Mucosa of descending colon (tissue), 3 donors: ENCODE measurements around the gene QSOX1. TPM values are rescaled to one million over a fixed set of nuclear protein-coding genes. Genes with fewer than 3 reads are reported as not detected.

Source experiments
- ATAC-seq: fragments of 200-7000 bp; cut with Tn5 transposase; one replicate; pipeline ENCODE4 v1.9.1; 2020; ENCODE audit warnings: mild to moderate bottlenecking, moderate library complexity
- DNase-seq, 3 donors: peaks; one replicate each; pipeline ENCODE4 v3.0.0-alpha.2; 2020
- H3K36me3 ChIP-seq: fragments of 200-600 bp; one replicate; pipeline ENCODE4 v1.8.0; 2021; ENCODE audit warnings: low read depth, mild to moderate bottlenecking
- H3K4me1 ChIP-seq: fragments of 200-600 bp; one replicate; pipeline ENCODE4 v1.8.0; 2021; ENCODE audit warnings: low read depth, mild to moderate bottlenecking
- H3K4me3 ChIP-seq: fragments of 200-600 bp; one replicate; pipeline ENCODE4 v1.8.0; 2021; ENCODE audit warnings: mild to moderate bottlenecking
- H3K9me3 ChIP-seq: fragments of 200-600 bp; one replicate; pipeline ENCODE4 v1.8.0; 2021; ENCODE audit warnings: mild to moderate bottlenecking
- intact Hi-C, 2 donors: fragments of 100-400 bp; cut with DNase I in 1 of 2; cut with micrococcal nuclease in 1 of 2; formaldehyde crosslinking; loops; one replicate each; pipeline versions ENCODE4 v1.11.0 to v1.11.1; 2022; cut with DNase I, micrococcal nuclease
- total RNA-seq, 3 donors: library from RNA; stranded (reverse); fragmentation: NEBNext Ultra II Directional in 2 of 3; extraction: Animal tissue kit (Norgen Biotek cat#: 25700) in 2 of 3; gene quantifications; one replicate each; pipeline versions ENCODE4 v1.2.1 to v1.2.4, GENCODE V29; 2021 to 2023
- TF ChIP-seq, protein P1 (sequence below): fragments of 200-600 bp; IDR thresholded peaks from one replicate; pipeline ENCODE4 v1.8.0; 2022; ENCODE audit warnings: antibody characterized with exemption, mild to moderate bottlenecking
- donor health status: DM: no; HTN: no; CAD: no; lungs with moderate emphysema.
- donor health status: DM: no; HTN: no; CAD: no.
- donor health status: DM: no; HTN: yes; CAD: no.

Gene QSOX1
- total RNA-seq, 3 donors from 2014 or later, result 96.4 to 260 (median 185) TPM

- TF ChIP-seq, protein P1, sequence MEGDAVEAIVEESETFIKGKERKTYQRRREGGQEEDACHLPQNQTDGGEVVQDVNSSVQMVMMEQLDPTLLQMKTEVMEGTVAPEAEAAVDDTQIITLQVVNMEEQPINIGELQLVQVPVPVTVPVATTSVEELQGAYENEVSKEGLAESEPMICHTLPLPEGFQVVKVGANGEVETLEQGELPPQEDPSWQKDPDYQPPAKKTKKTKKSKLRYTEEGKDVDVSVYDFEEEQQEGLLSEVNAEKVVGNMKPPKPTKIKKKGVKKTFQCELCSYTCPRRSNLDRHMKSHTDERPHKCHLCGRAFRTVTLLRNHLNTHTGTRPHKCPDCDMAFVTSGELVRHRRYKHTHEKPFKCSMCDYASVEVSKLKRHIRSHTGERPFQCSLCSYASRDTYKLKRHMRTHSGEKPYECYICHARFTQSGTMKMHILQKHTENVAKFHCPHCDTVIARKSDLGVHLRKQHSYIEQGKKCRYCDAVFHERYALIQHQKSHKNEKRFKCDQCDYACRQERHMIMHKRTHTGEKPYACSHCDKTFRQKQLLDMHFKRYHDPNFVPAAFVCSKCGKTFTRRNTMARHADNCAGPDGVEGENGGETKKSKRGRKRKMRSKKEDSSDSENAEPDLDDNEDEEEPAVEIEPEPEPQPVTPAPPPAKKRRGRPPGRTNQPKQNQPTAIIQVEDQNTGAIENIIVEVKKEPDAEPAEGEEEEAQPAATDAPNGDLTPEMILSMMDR, result no peak
- H3K4me3 ChIP-seq, result no peak overlapping the region
- no peaks in the 10 kb centered on the region for H3K9me3 ChIP-seq
- no peak for ATAC-seq
- no peak for DNase-seq
- intact Hi-C loops, result no loop called here
- H3K36me3 ChIP-seq, result no peaks in the 10 kb centered on the region
- peaks cover 11% of the 10 kb centered on the region for H3K4me1 ChIP-seq
These were observed 3.2 kb upstream of the QSOX1 start for GRCh38 chr1:180151508-180151907.

GRCh38 chr1:180152588-180152987, 2.1 kb upstream of the QSOX1 start:
- Histone ChIP-seq H3K36me3 (no peaks in the 10 kb centered on the region), H3K4me3 (no peak overlapping the region), H3K9me3 (no peaks in the 10 kb centered on the region), H3K4me1 (peaks cover 22% of the 10 kb centered on the region)
- ATAC-seq (no peak), DNase-seq (no peak)
- TF ChIP-seq, protein P1, result no peak
- intact Hi-C loops, result no loop called here

GRCh38 chr1:180153032-180153431, 1.6 kb upstream of the QSOX1 start:
- H3K9me3 ChIP-seq, result no peaks in the 10 kb centered on the region
- H3K4me3 ChIP-seq, result no peak overlapping the region
- intact Hi-C loops, result no loop called here
- TF ChIP-seq, protein P1, result no peak
- H3K4me1 ChIP-seq, result peaks cover 26% of the 10 kb centered on the region
- DNase-seq (no peak), ATAC-seq (no peak)
- H3K36me3 ChIP-seq, result no peaks in the 10 kb centered on the region

DNA sequence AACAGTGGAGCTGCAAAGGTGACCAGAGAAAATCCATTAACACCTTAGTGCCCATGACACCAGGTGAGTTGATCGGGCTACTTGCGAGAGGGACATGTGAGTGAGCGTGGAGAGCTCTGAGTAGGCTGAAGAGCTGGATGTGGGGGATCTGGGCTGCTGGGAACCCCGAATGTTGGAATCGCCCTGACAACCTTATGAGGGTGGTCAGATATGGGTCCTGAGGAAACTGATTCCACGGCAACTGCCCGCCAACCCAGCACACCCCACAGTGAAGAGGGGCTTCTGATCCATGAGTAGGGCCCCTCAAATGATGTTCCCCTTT, 705 bp upstream of the QSOX1 start:
- Histone ChIP-seq H3K36me3 (no peaks in the 10 kb centered on the region), H3K4me1 (peaks cover 36% of the 10 kb centered on the region), H3K9me3 (no peaks in the 10 kb centered on the region), H3K4me3 (peak overlapping the region; percentile 69)
- ATAC-seq (no peak), DNase-seq (peak in 1 of 3 donors; percentile 23)
- intact Hi-C loops, result no loop called here
- TF ChIP-seq, protein P1, result no peak

DNA sequence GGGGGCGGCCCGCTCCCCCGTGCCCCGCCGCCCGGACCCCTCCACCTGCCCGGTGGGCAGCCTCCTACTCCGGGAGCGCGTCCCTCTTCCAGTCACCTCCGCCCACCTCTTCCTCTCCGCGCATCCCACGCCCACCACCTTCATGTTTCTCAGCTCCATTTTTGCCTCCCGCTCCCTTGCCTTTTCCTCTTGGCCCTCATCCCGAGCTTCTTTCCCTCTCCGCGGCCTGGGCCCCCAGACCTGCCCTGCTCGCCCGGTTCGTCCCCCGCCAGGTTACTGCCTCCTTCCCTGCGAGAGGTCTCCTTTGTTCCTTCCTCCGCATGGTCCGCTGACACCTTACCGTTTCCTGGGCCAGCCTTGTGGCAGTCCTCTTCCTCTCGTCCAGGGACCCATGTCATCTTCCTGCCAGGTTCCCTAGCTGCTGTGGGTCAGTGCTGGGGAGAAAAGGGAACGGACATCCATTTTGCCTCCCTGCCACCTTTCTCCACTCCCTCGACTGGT, 563 bp downstream of the QSOX1 start:
- ATAC-seq (peak; percentile 17), DNase-seq (peak in 2 of 3 donors; percentile 33 to 68)
- H3K9me3 ChIP-seq, result no peaks in the 10 kb centered on the region
- peaks cover 45% of the 10 kb centered on the region for H3K4me1 ChIP-seq
- H3K4me3 ChIP-seq, result peak overlapping the region; percentile 69
- intact Hi-C loops, result no loop called here
- TF ChIP-seq, protein P1, result no peak
- H3K36me3 ChIP-seq, result no peaks in the 10 kb centered on the region

GRCh38 chr1:180156201-180156600, 1.5 kb downstream of the QSOX1 start:
- Histone ChIP-seq H3K9me3 (no peaks in the 10 kb centered on the region), H3K4me1 (peaks cover 45% of the 10 kb centered on the region), H3K4me3 (no peak overlapping the region), H3K36me3 (no peaks in the 10 kb centered on the region)
- ATAC-seq, result no peak
- intact Hi-C loops, result no loop called here
- DNase-seq, result no peak
- TF ChIP-seq, protein P1, result no peak
